NCI-H2196 treated with DMSO at 0.1 percent for 48 hours (cell line): ENCODE data around the gene COX18.

Source experiments
- DNase-seq: peaks from one replicate; lab custom pipeline; 2025; ENCODE audit not compliant: unreplicated experiment; lab: John Stamatoyannopoulos, UW

Gene COX18

DNA sequence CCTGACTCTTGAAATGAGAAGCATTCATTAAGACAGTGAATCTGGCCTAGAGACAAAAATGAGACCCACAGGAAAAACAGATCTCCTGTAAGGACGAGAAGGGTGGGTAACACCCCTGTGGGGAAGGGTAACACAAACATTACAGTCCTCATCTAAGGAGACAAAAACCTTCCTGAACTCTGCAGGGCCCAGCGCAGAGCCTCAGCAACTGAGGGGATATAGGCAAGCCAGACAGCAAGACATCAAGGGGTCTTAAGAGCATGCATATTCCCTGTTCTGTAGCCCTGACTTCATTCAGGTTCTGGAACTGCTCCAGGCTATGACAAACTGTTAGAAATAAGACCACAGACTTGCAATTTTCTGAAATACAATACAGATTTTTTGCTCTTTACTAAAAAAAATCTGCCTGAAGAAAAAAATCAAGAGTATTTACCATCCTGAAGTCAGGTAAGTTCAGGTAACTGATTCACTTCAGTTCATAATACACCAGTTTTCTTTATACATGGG, 15.5 kb downstream of the COX18 start:
- no peak for DNase-seq

DNA sequence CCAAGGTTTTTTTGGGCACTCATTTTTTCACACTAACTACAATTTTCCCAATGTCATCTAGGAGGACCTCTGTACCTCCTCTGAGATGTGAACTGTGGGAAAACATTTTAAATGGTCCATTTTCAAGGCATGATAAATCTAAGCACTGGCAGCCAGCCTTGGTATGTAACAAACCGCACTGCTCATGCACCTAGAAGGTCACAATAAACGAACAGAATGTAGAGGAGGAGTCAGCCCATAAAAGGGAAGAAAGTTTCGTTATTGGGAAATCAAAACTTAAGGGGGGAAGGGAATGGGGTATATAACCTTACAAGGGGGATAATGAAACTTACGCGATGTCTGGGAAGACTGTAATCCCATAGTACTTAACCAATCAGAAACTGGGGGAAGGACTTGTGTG, 16.4 kb downstream of the COX18 start:
- DNase-seq: no peak

DNA sequence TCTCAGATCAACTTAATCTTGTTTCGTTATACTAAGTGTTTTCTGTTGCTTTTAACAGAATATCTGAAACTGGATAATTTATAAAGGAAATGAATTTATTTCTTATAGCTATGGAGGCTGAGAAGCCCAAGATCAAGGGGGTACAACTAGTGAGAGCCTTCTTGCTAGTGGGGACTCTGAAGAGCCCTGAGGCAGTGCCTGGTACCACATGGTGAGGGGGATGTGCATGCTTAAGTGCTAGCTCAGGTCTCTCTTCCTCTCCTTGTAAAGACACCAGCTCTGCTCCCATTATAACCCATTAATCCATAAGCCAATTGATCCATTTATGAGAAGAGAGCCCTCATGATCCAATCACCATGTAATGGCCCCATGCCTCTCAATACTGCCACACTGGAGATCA, 17.9 kb downstream of the COX18 start:
- DNase-seq: no peak

DNA sequence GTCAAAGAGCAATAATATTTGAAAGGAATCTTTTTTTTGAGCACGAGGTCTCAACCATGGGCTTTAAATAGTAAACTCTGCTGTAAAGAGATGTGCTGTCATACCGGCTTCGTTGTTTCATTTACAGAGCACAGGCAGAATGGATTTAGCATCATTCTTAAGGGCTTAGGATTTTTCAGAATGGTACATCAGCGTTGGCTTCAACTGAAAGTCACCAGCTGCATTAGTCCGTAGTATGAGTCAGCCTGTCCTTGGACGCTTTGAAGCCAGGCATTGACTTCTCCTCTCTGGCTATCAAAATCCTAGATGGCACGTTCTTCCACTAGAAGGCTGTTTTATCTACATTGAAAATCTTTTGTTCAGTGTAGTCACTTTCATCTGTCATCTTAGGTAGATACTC, 23.6 kb downstream of the COX18 start:
- no peak for DNase-seq

DNA sequence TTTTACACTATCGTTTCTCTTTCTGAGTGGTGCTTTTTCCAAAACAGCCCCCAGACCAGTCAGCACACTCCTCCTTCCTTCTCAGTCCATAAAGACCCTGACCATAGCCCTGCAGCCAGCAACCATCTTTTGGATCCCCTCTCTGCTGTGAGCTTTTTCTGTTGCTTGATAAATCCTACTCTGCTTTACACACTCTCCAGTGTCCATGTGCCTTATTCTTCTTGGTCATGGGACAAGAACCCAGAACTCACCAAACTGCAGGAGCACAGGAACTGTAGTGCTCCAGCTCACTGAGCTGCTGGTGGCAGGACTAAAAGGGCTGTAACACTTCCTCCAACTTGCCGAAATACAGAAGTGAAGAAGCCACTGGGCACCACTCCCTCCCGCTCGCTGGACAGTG, 32.5 kb downstream of the COX18 start:
- no peak for DNase-seq

DNA sequence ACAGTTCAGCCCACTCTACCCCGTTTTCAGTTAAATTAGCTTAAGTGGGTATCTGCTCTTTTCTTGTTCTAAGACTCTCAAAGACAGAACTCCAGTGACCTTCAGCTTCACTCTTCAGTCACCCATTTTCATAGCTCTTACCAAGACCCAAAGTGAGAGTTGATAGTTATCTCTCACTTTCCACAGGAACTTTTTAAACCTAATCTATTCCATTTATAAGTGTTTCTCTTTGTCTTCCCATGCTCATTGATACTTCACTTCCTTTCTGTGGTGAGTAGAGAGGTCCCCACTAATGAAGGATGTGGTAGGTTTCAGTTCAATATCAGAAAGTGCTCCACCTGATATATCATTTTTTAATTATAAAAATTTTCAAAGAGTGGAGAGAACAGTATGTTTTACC, 33.4 kb downstream of the COX18 start:
- DNase-seq: no peak

DNA sequence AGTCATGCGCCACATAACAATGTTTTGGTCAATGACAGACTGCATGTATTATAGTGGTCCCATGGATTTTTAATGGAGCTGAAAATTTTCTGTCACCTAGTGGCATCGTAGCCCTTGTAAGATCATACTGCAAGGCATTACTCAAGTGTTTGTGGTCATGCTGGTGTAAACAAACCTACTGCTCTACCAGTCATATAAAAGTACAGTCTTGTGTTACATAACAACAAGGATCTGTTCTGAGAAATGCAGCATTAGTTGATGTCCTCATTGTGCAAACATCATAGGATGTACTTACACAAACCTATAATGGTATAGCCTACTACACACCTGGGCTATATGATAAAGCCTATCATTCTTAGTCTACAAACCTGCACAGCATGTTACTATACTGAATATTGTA, 34.6 kb downstream of the COX18 start:
- DNase-seq: no peak

DNA sequence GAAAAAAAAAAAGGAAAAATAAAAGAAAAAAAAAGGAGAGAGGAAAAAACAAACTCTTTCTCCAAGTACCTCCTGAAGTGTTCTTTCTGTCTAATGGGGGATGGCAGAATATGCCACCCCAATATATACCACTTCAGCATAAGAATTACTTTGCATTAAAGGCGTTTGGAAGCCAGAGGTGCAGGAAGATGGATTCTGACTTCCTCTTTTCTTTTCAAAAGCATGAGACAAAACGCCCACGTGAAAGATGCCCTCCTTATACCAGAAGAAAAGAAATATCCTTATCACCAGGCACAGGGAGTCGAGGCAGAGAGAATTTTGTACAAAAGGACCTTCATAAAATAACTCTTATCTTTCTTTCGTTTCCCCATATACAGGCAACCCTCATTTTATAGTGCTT, 40.9 kb downstream of the COX18 start:
- no peak for DNase-seq

DNA sequence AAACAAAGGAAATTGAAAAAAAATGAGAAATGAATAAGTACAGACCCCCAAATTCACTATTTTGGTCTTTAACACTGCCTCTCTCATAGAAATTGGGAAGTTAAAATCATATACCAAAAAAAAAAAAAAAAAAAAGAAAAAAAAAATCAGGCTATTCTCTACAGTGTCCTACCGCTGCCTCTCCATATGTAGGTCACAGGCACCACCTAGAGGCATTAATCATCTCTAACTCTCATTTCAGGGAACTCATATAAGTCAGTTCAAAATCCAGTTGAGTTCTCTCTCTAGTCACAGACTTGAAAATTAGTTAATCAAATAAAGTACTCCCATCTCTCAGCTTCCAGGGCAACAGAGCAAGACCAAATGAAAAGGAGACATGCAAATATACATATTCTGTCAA, 47.9 kb downstream of the COX18 start:
- DNase-seq: no peak

DNA sequence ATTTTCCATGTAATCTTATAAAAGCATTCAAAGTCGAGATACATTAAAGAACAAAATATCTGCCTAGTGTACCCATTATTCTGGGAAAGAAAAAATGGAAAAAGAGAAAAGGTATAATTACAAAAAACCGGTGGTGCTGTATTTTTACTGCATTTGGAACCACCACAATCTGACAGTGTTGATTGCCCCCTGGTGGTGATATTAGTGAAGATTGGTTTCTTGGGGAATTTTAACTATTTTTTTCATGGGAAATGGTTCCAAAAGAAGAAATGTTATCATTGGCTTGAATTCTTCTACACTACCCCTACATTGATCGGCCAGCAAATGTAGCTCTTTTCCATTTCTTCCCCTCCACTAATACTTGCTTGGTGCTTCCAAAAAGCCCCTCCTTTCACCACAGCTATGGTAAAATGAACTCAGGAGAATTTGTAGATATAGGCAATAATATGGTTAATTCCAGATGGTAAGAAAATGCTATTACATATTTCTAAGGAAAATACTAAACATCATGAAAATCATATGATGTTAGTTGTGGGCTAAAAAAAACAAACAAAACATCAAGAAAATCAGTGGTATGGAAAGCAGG, 50.0 kb downstream of the COX18 start:
- DNase-seq: no peak

DNA sequence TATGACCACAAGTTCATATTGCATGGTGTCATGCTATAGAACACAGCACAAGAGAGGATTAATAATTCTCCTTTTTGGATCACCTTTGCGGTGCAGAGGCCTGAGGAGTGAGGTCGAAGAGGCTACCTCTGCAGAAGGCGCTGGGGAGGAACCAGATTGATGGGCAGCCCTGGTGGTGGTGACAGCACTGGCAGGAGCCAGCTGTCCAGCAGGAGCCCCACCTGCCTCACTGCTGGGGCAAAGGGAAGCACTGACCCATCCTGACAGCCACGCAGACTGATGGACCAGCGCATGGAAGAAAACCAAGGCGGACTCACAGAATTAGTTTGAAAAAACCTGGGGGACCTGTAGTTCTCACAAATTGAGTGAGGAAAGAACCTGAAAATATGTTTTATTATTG, 50.9 kb downstream of the COX18 start:
- DNase-seq: no peak

DNA sequence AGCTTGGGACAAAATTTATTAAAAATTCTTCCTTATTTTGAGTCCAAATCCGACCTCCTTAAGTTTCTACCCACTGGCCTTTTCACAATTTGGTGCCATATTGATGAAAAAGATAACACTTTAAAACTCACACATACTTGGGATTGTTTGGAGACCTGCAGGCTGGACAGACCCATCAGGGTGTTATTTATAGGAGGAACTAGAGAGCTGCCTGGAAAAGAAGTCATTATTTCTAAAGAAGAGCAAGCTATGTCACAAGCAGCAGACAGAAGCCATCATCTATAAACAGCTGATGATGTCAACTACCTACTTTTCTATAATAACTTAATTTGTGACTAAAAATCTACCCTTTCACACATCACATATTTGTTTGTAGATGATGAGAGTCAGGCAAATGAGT, 56.2 kb downstream of the COX18 start:
- no peak for DNase-seq

DNA sequence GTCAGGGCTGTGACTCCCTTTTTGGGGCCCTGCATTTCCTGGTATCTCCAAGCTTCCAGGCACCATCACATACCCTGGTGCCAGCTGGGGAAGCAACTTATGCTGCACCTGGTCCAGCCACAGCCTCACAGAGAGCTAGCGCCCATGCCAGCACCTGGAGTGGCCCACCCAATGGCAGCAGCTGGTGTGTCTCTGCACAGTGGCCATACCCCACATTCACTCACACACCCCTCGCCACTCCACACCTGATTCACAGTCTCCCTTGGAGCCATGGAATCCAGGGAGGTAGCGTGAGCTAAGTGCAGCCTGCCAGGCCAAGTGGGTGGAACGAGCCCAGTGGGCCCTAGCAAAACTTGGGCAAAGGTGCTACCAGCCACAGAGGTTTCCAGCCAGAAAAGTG, 56.8 kb downstream of the COX18 start:
- DNase-seq: no peak

DNA sequence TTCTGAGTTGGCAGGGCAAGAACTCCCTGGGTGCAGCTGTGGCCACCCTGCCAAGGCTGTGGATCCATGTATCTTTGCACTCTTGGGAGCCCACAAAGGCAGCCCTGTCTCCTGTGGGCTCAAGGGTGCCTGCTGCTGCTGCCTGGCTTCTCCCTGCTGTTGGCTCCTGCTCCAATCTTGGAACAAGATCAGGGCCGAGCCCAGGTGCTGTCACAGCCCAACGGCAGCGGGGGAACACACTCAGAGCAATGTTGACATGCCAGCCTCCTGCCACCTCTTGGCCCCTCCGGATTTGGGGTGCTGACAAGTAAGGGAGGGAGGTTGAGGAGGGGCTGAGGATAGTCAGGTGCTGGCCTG, 57.9 kb downstream of the COX18 start:
- no peak for DNase-seq

DNA sequence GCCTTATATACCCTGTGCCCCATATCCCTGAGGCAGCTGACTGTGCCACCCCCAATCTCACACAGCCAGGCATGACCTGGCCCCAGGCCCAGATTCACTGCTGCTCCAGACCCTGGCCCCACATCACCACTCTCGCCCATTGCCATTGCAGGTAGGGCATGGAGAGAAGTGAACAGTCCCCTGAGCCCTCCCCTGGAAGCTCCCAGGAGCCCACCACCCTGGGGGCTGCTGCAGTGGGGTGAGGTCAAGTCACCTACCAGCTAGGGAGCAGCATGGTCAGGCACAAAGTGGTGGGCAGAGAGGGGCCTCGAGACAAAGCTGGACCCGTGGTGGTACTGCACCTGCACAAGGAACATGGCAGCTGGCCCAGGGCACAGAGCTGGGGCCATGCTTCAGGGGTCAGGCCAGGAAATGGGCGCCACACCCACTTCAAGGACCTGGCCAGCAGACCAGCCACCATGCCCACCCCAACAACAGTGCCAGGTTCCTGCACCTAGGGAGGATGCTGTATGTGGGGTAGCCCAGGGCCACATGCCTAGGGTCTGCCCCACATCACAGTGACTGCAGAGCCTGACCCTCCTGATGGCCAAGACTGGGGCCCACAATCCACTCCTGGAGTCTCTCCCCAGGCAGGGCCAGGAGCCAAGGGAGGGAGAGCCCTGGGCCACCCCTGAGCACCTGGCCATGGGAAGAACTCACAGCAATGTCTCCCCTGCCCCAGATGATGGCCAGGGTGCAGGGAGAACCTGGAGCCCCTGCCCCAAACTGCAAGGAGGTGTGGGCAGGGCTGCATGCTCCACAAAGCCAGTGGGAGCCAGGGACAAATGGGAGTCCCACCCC, 58.5 kb downstream of the COX18 start:
- no peak for DNase-seq

DNA sequence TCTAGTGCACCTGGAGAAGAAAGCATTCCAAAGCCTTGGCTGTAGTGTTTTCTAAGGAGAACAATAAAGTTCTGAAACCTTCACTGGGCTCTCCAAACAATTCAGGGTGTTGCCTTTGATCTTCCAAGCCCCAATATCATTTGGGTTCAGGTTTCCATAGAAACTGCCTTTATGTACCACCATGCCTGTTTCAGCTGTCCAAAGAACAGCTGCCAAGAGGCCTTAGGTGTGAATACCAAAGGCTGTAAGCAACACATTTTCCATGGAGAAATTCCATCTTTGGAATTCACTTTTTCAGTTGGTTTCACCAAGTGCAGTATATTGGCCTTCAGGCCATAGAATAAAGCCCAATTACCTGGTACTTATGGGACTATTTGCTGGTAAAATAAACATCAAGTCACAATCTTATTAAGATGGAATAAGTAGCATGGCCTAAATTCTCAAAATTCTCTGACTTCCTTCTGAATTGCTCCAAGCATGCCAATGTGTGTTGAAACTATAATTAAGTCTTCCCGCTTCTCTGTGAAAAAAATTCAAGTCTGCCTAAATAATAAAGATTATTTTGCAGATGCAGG, 61.9 kb downstream of the COX18 start:
- no peak for DNase-seq

DNA sequence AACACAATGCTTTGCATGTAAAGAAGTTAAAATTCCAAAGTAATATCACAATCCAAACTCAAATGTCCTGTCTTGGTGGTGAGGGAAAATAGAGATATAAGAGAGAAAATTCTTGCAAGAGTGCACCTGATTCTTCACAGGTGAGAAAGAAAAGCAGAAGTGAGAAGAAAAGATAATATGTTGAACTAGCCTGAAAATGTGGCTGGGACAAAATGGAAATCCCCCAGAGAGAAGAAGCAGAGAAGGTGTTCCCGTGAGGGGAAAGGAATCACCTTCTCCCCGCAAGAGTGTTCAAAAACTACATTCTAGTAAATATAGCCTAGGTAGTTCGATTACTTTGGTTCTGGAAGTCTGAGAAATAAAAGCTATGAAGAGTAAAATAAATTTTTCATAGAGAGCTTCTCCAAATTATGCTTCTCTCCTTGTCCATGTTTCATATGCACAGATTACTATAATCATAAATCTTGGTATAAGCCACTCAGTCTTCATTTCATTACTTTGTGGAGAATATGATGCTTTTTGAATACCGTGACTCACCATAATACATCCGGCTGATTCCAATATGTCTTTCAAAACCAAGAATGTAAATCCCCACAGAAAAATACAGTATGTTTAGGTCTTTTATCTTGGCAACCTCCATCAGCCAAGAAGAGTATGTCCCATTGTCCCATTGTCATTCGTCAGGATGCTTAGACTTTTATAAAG, 63.1 kb downstream of the COX18 start:
- no peak for DNase-seq

DNA sequence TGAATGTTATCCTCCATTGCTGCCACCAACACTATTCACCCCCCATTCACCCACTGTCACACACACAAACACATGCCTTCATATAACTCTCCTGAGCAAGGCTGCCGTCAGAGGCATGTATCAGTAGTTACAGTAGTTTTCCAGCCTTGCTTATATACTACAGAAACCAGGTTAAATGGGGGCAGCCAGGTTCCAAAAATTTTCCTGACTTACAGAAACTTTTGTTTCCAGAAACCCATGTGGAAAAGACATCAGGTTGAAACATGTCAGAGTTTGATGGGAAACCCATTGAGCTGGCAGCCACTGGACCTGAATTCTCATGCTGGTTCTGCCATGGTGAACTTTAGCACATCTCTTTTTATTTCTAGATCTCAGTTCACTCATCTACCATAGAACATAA, 64.0 kb downstream of the COX18 start:
- DNase-seq: no peak
